K562 (cell line): ENCODE data around the gene GGA2.

Experiments
- FOXM1 ChIP-seq, 2 experiments: fragments of 450-650 bp in 1 of 2; sonication (generic) in 1 of 2; formaldehyde crosslinking in 1 of 2; IDR thresholded peaks; 2 replicates each; pipeline versions ENCODE4 v1.6.1 to v1.9.0; 2017 to 2022; ENCODE audit warnings: low read depth in 2 of 2, mild to moderate bottlenecking in 2 of 2, missing genetic modification reagents in 1 of 2, moderate library complexity in 1 of 2
- POLR2AphosphoS5 ChIP-seq: IDR thresholded peaks from 2 replicates; pipeline ENCODE4 v1.6.1; 2011; ENCODE audit warnings: mild to moderate bottlenecking, low read depth, low read length, moderate library complexity; ENCODE audit not compliant: control insufficient read depth, insufficient read depth
- RAD51 ChIP-seq: fragments of 450-650 bp; IDR thresholded peaks from 2 replicates; pipeline ENCODE4 v1.7.1; 2016; ENCODE audit warnings: low read depth, mild to moderate bottlenecking, borderline replicate concordance
- STAG1 ChIP-seq: sonication (generic); formaldehyde crosslinking; IDR thresholded peaks from 2 replicates; pipeline ENCODE4 v1.5.0; 2020; ENCODE audit warnings: missing genetic modification reagents, borderline replicate concordance
- ZBED1 ChIP-seq: IDR thresholded peaks from 2 replicates; pipeline ENCODE4 v1.6.1; 2014
- ZNF717 ChIP-seq: fragments of 250-450 bp; sonication (Bioruptor Pico); IDR thresholded peaks from 2 replicates; pipeline ENCODE4 v1.5.0; 2021

- TF ChIP-seq RAD51 (no peak), POLR2AphosphoS5 (no peak), STAG1 (CRISPR knock-in tag) (no peak), FOXM1 (IDR thresholded peaks at IDR 0.05; ENCODE audit: low read depth) (no peak), FOXM1 (CRISPR knock-in tag; IDR thresholded peaks at IDR 0.05; ENCODE audit: low read depth) (no peak), ZBED1 (no peak), ZNF717 (CRISPR knock-in tag) (no peak)
Measured at GRCh38 chr16:23435500-23435899, 74.8 kb downstream of the GGA2 start.
